ENCODE data around the gene TMEM79. TPM values are rescaled to one million over a fixed set of nuclear protein-coding genes. Genes with fewer than 3 reads are reported as not detected.

The TMEM79 gene
- total RNA-seq, 2 experiments from 2014 or later = 8.0 to 8.2 TPM

GRCh38 chr1:156249593-156249992 lies 34.5 kb upstream of the TMEM79 start:
- DNase-seq = no peak
- POLR2A ChIA-PET = interaction anchor here (0.7 to 1.1 kb wide), 5 partner anchors 12 to 65 kb away, joined by 3 read pairs; no protein-coding TSS in a partner anchor
- H3K9me3 Mint-ChIP-seq = no peaks in the 10 kb centered on the region

GRCh38 chr1:156251527-156251926 lies 32.6 kb upstream of the TMEM79 start:
- Mint-ChIP-seq H3K36me3 (ENCODE audit: low read depth) (peaks cover 20% of the 10 kb centered on the region), H3K4me1 (ENCODE audit: low read depth) (peaks cover 4% of the 10 kb centered on the region), H3K27ac (no peak overlapping the region), H3K27me3 (no peaks in the 10 kb centered on the region), H3K9me3 (no peaks in the 10 kb centered on the region), H3K4me3 (no peak overlapping the region)
- DNase-seq = no peak
- TF ChIP-seq CTCF (IDR thresholded peaks at IDR 0.05) = no peak
- intact Hi-C loops (cut with micrococcal nuclease) = no loop called here
- ATAC-seq = no peak
- ChIA-PET CTCF (interaction anchor here (1.2 kb wide), 2 partner anchors 12 to 68 kb away, joined by 3 to 6 read pairs; no protein-coding TSS in a partner anchor), POLR2A (interaction anchor here (0.9 to 1.6 kb wide), 4 partner anchors 10 to 26 kb away, joined by 3 to 5 read pairs (median 3); partner anchors contain the start of gene BGLAP)

More at GRCh38 chr1:156249593-156249992, 34.5 kb upstream of the TMEM79 start:
- Mint-ChIP-seq H3K4me1 (ENCODE audit: low read depth) (peaks cover 17% of the 10 kb centered on the region), H3K36me3 (ENCODE audit: low read depth) (peaks cover 15% of the 10 kb centered on the region), H3K27me3 (no peaks in the 10 kb centered on the region), H3K4me3 (no peak overlapping the region), H3K27ac (peak overlapping the region; percentile 30)
- no peak for ATAC-seq
- CTCF ChIA-PET = no interaction called here
- intact Hi-C loops (cut with micrococcal nuclease) = no loop called here
- TF ChIP-seq CTCF (IDR thresholded peaks at IDR 0.05) = no peak

- no peak for DNase-seq
- Mint-ChIP-seq H3K36me3 (ENCODE audit: low read depth) (peaks cover 36% of the 10 kb centered on the region), H3K27ac (peak overlapping the region; percentile 2), H3K4me3 (no peak overlapping the region), H3K27me3 (no peaks in the 10 kb centered on the region), H3K4me1 (ENCODE audit: low read depth) (peaks cover 1% of the 10 kb centered on the region), H3K9me3 (no peaks in the 10 kb centered on the region)
- POLR2A ChIA-PET = interaction anchor here (0.7 to 1.5 kb wide), 4 partner anchors 8 to 30 kb away, joined by 3 to 5 read pairs (median 4); no protein-coding TSS in a partner anchor
- CTCF ChIA-PET = interaction anchor here (1.6 kb wide), 1 partner anchor 112 kb away, joined by 3 read pairs; no protein-coding TSS in a partner anchor
- no peak for ATAC-seq
- TF ChIP-seq CTCF (IDR thresholded peaks at IDR 0.05) = no peak
- intact Hi-C loops (cut with micrococcal nuclease) = no loop called here
Measured at GRCh38 chr1:156253634-156254033, 30.5 kb upstream of the TMEM79 start.

DNA sequence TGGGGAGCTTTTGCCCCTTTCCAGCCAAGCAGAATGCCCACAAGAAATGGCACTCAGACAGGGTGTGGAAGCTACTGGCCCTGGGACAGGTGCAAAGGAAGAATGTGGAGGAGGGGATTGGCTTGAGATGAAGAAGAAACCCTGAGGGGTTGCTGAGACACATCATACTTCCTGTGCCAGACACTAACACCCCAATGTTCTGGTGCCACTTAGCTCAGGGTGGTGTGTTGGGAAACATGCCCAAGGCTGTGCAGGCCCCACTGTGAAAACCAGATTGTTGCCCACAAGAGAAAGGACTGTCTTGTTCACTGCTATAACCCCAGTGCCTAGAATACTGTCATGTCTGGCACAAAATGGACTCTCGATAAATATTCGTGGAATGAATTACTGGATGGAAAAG lies 26.4 kb upstream of the TMEM79 start:
- ATAC-seq (no peak), DNase-seq (no peak)
- ChIA-PET POLR2A (interaction anchor here (0.8 kb wide), 1 partner anchor 14 kb away, joined by 3 read pairs; no protein-coding TSS in a partner anchor), CTCF (interaction anchor here (0.7 to 1.6 kb wide), 3 partner anchors 25 to 116 kb away, joined by 3 to 4 read pairs (median 4); partner anchors contain the start of gene SMG5)
- intact Hi-C loops (cut with micrococcal nuclease) = no loop called here
- no peaks in the 10 kb centered on the region for H3K27me3 Mint-ChIP-seq
- no peaks in the 10 kb centered on the region for H3K9me3 Mint-ChIP-seq
- peaks cover 52% of the 10 kb centered on the region for H3K36me3 Mint-ChIP-seq (ENCODE audit: low read depth)
- TF ChIP-seq CTCF (IDR thresholded peaks at IDR 0.05) = no peak
- peaks cover 1% of the 10 kb centered on the region for H3K4me1 Mint-ChIP-seq (ENCODE audit: low read depth)
- H3K4me3 Mint-ChIP-seq = no peak overlapping the region
- H3K27ac Mint-ChIP-seq = peak overlapping the region; percentile 61

DNA sequence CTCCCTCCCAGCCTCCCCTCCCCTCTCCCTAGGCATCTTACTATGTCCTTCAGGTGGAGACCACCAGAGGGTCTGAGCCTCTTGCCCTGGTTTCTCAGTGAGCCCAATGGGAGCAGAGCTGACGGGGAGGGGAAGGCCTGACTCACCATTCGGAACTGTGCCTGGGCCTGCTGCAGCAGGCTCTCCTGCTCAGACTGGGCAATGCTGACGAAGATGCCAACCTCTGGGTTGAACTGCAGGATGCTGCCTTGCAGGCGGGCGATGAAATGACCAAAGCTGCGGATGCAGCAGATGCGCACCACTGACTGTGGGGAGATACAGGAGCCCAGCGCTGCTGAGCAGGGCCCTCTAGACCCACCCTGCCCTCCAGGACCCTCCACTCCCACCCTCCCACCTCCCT lies 25.3 kb upstream of the TMEM79 start:
- Mint-ChIP-seq H3K4me3 (no peak overlapping the region), H3K4me1 (ENCODE audit: low read depth) (peaks cover 3% of the 10 kb centered on the region), H3K27ac (no peak overlapping the region), H3K27me3 (no peaks in the 10 kb centered on the region), H3K9me3 (no peaks in the 10 kb centered on the region), H3K36me3 (ENCODE audit: low read depth) (peaks cover 59% of the 10 kb centered on the region)
- POLR2A ChIA-PET = interaction anchor here (1.0 to 1.5 kb wide), 3 partner anchors 13 to 49 kb away, joined by 3 to 4 read pairs (median 3); partner anchors contain the start of gene SMG5
- intact Hi-C loops (cut with micrococcal nuclease) = no loop called here
- no peak for ATAC-seq
- no peak for DNase-seq
- no peak for TF ChIP-seq CTCF (IDR thresholded peaks at IDR 0.05)
- CTCF ChIA-PET = interaction anchor here (1.7 kb wide), 1 partner anchor 61 kb away, joined by 5 read pairs; no protein-coding TSS in a partner anchor

Measured in activated CD8-positive, alpha-beta T cell treated with anti-CD3 and anti-CD28 coated beads for 36 hours (primary cell).